Measurements from ENCODE around the gene PRR30.

The PRR30 gene

GRCh38 chr2:27095745-27096651, 43.2 kb downstream of the PRR30 start:
- no peak for DNase-seq

- DNase-seq = no peak
These were observed 43.8 kb downstream of the PRR30 start for GRCh38 chr2:27095427-27095744.

DNA sequence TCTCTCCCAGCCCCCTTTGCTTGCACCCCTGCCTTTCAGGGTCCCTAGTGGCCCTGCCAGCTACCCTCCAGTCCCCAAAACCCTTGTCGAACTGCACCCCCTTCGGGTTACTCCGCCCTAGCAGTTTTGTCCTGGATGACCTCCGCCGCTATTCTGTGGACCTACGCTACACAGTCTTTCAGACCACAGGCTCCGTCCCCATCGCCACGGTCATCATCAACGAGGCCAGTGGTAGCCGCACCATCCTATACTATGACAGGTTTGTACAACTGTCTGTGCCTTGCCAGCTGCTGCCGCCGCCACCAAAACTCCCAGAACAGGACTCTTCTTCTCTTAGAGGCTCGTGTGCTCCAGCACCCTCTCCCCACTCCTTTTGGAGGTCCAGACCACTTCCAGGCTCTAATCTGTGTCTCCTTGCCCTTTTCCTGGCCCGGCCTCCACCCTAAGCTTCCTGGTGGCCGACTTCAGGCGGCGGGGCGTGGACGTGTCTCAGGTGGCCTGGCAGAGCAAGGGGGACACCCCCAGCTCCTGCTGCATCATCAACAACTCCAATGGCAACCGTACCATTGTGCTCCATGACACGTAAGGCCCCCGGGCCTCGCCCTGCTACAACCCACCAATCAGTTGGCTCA, 44.7 kb downstream of the PRR30 start:
- DNase-seq = no peak

DNA sequence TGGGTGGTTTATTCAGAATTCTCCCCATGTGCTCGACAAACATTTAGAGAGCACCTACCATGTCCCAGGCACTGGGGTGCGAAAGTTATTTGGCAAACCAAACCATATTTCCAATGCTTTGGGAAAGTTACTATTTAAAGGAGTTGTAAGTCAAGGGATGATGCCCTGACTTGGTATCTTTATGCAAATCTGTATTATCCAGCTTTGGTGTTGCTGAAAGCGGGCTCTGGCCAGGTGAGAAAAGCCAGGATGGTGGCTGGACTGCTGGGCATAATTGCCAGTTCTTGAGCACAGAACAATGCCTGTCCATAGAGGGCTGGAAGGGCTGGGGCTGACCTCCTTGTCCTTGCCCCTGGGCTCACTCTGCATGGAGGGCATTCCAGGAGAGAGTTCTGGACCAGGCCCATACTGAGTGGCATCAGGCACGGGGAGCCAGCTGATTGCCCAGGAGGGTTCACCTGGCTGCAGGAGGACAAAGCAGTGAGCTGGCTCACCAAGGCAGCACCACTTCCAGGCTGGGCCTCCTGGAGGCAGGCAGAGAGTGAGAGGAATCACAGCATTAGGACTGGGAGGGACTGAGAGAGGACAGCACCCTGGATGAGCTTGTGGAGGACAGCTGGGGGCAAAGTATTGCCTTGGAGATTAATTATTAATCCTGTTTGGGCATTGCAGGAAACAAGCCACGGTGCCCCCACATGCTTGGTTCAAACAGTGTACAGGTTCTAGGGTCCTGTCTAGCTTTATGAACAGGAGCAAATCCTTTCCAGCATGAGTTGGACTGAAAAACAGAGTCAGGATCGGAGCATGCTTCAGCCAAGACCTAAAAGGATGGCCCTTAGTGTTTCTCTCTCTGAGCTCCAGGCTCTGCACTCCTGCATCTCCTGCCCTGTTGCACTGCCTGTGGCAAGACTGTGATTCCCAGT, 45.5 kb downstream of the PRR30 start:
- DNase-seq = no peak

DNA sequence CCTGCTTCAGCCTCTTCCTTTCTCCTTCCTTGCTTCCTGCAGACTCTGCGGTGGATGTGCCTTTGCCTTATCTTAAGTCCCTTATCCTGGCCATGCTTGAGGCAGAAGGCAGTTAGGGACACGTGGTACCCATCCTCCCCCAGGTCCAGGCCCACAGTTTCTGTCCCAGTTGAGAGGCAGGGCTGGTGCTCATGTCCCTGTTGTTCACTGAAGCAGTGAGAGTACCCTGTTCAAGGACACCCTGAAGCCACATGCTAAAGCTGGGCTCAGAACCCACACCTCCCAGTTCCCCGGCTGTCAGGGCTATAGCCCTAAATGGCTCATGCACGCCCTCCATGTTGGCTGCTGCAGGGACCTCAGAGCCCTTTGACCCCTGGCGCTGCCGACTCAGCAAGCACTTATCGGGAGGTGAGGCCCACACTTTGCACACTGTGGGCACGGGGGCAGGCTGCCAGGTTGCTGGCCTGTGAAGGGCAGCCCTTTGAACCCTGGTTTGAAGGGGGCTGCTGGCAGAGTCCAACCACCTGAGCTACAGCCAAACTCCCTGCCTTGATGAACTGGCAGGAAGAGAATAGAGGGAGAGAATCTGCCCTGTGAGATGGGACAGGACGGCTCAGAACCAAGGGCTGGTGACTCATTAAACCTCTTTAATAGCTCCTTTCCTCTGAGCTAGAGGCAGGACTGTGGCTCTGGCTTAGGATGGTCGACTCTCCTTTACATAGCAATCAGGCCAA, 46.3 kb downstream of the PRR30 start:
- DNase-seq = no peak

DNA sequence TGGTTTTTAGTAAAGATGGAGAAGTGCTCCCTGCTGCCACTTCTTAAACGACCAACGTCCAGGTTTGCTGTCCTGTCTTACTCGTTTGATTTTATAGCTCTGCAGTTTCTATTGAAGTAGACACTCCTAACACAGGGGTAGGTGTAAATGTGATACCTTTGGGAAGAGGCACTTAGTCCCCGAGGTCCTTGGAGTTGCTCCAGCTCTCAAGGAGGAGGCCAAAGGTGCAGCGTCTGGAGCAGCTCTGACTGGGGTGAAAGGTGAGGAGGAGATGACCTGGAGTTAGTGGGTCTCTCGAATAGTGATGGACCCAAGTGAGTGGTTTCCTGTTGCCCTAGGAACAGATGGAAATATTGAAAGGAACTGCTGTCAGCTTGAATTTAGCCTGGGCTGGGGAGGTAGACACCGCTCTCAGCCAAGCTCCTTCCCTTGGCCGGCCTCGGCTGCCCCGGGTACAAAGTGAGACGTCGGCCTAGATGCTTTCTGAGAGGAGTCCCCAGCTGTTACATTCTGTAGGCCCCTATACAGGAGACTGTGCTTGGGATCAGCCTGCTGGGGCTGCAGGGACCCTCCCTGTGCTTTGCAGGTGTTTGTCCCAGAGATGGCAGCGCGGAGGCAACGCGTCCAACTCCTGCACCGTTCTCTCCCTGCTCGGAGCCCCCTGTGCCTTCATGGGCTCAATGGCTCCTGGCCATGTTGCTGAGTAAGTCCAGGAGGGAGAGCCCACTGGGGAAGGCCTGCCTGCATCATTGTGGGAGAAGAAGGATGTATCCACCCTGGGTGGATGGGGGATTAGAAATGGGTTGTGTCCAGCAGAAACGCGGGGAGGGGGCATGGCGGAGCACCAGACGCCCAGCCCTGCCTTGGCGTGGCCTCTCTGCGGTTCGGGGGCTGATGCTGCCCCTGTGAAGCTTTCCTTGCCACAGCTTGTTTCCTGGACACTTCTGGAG, 47.2 kb downstream of the PRR30 start:
- no peak for DNase-seq

- DNase-seq = no peak
These were observed 49.9 kb downstream of the PRR30 start for GRCh38 chr2:27089111-27089954.

DNA sequence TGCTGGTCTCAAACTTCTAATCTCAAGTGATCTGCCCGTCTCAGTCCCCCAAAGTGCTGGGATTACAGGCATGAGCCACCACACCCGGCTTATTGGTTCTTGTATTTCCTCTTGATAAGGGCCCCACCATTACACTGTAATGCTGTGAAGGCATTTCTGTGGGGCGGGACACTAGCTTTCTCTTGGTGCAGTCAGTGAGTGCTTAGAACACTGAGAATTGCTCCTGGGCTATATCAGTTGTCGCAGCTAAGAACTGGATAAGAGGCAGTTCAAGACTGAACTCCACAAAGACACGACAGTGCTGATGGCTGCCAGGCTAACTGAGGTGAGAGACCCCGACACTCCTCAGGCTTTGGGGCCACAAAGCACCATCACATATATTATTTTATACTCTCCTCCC, 50.6 kb downstream of the PRR30 start:
- no peak for DNase-seq

DNA sequence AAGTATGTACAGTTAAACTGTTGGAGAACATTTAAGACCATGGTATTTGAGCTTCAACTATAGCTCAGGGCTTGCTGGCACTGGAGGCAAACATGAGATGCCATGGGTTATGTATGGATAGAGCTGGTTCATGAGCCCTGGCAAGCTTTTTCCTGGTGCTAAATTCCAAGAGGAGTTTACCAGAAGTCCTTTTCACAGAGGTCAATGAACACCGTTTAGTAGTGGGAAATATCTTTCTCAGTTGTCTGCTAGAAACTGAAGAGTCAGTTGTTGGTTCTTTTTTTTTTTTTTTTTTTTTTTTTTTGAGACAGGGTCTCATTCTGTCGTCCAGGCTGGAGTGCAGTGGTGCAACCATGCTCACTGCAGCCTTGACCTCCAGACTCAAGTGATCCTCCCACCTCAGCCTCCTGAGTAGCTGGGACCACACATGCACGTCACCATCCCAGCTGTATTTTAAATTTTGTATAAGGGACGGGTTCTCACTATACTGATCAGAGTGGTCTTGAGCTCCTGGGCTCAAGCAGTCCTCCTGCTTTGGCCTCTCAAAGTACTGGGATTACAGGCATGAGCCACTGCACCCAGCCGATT, 51.3 kb downstream of the PRR30 start:
- DNase-seq = no peak
